ENCODE data around the gene ANKRD11.
"Not testable (repeated sequence)": the region's sequence is repeated elsewhere in the genome, so short reads cannot be mapped to it uniquely, and the experiment has no call there.

Gene ANKRD11

DNA sequence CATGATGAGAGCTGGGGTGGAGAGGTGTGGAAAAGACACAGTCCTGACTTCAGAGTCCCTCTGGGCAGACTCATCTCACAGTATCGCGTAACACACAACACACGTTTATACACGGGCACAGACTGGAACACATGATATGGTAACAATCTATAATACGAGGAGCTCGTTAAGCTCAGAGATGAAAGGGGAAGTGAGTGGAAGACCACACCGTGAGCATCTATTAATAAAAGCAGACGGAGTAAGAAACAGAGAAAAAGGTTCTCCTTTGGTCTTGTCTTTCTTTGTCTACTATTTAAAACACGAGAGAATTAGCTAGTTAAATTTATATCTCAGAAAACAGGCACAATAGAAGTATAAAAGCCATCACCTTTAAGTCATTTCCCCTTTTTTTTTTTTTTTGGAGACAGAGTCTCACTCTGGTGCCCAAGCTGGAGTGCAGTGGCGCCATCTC is 13.5 kb downstream of the ANKRD11 start:
- no peak for DNase-seq

DNA sequence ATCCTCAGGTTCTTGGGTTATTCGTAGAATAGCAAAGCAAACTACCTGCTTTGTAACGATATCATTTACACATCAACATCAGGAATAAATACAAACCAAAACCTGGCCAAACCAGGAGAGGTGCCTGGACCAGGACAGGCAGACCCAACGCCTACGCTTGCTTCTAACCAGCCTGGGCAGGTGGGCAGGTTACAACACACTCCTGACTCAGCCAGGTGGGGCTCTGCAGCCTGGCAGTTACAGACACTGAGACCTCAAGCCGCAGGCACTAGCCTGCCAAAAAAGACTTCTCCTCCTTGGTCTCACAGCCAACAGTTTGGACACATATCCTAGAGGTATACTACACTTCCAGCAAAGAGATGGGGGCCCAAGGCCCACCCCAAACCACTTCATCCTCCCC is 14.0 kb downstream of the ANKRD11 start:
- peak; percentile 27 for DNase-seq

DNA sequence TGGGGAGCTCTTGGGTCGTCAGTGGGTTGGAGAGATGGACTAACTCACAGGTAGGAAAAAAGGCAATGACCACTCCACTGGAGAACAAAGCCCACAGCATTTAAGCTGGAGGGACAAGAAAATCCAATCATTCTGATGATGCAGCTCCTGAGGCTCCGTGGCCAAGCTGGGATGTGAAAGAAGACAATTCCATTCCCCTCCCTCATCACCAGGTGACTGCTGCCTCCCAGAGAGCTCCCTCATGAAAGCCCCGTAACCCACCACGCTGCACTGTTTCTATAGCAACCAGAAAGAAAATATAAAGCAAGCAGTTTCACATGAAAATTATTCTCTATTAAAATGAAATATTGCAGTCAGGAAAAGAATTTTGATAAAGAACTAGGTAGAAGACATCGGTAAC is 15.2 kb downstream of the ANKRD11 start:
- no peak for DNase-seq

DNA sequence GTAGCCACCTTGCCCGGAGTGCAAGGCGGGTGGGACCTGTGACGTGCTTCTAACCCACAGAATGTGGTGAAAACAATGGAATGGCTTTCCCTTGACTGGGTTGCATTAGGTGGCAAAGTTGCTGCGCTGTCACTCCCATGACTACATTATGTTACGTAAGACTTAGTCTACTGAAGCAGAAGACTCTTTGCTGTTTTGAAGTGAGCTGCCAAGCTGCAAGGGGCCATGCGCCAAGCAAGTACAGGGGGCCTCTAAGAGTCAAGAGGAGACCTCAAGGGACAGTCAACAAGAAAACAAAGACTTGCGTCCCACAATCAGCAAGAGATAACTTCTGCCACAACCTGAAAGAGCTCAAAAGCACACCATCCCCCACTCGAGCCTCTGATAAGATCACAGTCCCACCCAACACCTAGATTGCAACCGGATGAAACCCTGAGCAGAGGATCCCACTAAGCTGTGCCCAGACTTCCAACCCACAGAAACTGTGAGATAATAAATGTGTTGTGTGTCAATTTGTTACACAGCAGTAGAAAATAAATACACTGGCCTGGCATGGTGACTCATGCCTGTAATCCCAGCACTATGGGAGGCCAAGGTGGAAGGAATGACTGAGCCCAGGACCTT is 16.5 kb downstream of the ANKRD11 start:
- DNase-seq = no peak

DNA sequence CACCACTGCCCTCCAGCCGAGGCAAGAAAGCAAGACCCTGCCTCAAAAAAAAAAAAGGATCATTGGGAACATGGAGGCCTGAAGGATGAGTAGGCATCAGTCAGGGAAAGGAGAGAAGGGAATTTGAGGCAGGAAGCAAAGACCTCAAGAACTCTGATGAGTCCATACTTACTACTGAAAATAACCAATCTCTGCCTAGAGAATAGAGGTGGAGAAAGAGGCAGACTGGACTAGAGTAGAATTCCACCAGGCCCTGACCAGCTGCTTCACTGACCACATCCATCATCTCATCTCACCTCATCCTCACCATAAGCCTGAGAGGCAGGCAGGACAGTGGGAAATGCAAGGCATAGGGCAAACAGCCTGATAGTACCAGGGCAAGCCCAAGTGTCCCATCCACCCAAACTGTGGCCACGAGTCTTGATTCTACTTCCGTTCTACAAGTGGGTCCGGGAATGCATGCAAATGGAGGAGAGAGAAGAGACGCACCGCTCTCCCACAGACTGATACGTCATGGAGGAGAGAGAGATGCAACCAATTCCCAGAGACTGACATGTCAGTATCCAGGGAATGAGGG is 17.1 kb downstream of the ANKRD11 start:
- DNase-seq = no peak

DNA sequence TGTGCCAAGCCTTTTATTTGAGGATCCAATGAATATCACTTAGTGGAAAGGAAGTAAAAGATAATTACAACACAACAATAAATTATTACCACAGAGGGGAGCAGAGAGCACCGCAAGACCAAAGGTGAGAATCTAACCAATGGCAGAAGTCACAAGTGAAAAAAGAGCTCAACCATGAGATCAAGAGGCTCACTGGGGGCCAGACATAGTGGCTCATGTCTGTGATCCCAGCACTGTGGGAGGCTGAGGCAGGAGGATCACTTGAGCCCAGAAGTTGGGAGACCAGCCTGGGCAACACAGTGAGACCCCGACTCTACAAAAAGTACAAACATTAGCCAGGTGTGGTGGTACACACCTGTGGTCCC is 17.7 kb downstream of the ANKRD11 start:
- DNase-seq = no peak

DNA sequence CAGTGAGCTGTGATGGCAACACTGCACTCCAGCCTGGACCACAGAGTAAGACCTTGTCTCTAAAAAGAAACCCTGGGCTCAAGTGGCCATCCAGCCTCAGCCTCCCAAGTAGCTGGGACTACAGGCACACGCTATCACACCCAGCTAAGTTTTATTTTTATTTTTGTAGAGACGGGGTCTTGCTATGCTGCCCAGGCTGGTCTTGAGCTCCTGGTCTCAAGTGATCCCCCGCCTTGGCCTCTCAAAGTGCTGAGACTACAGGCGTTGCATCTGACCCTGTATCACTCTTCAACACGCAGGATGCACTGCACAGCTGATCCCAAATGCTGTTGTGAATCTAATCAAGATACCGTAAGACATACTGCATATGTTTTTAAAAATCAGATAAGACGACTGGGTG is 23.0 kb downstream of the ANKRD11 start:
- no peak for DNase-seq

DNA sequence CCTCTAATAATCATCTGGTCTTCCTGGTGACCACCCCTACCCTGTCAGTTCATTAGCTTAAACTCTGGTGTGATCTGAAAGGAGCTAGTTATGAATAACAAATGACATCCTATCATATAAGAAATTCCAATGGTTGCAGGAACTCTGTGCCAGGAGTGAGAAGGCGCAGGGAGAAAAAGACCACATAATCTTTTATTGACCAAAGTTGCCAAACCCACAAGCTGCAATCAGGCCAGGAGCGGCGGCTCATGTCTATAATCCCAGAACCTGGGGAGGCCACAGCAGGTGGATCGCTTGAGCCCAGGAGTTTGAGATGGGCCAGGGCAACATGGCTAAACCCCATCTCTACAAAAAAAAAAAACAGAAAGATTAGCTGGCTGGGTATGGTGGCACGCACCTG is 23.4 kb downstream of the ANKRD11 start:
- no peak for DNase-seq

DNA sequence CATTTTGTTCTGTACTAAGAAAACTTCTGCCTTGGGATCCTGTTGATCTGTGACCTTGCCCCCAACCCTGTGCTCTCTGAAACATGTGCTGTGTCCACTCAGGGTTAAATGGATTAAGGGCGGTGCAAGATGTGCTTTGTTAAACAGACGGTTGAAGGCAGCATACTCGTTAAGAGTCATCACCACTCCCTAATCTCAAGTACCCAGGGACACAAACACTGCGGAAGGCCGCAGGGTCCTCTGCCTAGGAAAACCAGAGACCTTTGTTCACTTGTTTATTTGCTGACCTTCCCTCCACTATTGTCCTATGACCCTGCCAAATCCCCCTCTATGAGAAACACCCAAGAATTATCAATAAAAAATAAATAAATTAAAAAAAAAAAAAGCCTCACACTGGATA is 27.0 kb downstream of the ANKRD11 start:
- DNase-seq = not testable (repeated sequence)

DNA sequence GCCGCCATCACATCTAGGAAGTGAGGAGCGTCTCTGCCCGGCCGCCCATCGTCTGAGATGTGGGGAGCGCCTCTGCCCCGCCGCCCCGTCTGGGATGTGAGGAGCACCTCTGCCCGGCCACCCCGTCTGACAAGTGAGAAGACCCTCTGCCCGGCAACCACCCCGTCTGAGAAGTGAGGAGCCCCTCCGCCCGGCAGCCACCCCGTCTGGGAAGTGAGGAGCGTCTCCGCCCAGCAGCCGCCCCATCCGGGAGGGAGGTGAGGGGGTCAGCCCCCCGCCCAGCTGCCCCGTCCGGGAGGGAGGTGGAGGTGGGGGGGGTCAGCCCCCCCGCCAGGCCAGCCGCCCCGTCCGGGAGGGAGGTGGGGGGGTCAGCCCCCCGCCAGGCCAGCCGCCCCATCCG is 27.7 kb downstream of the ANKRD11 start:
- DNase-seq = not testable (repeated sequence)

DNA sequence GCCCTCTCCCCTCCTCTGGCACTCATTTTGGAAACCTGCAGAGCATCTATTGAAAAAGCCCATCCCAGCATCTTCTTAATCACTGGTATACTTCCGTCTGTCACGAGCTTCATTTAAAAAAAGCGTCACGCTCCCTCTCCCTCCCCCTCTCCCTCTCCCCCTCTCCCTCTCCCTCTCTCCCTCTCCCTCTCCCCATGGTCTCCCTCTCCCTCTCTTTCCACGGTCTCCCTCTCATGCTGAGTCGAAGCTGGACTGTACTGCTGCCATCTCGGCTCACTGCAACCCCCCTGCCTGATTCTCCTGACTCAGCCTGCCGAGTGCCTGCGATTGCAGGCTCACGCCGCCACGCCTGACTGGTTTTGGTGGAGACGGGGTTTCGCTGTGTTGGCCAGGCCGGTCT is 28.5 kb downstream of the ANKRD11 start:
- not testable (repeated sequence) for DNase-seq

DNA sequence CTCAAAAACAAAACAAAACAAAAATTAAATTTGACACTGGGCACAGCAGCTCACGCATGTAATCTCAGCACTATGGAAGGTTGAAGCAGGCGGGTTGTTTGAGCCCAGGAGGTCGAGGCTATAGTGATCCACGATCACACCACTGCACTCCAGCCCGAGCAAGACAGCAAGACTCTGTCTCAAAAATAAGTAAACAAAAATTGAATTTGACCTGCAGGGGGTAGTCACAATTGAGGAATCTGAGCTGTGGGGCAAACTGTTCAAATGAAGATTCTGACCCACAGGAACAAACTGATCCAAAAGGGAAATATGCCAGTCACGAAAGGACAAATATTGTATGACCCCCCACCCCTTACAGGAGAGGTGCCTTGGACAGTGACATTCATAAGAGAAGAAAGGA is 29.8 kb downstream of the ANKRD11 start:
- no peak for DNase-seq

DNA sequence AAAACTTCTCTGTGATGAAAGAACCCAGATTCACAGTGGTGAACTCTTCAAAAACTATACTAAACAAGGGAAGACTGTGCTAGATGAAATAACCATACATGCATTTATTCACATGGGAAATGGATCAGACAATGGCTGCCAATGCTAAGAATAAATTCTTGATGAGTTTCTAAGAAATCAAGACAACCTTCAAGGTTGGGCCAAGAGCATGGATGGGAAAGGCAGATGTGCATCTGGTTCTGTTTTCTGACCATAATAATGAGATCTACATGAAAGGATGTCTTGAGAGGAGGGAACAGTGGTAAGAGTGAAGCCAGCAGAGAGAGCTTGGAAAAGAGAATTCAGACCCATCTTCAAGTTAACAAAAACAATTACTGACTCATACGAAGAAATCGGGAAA is 31.4 kb downstream of the ANKRD11 start:
- no peak for DNase-seq

DNA sequence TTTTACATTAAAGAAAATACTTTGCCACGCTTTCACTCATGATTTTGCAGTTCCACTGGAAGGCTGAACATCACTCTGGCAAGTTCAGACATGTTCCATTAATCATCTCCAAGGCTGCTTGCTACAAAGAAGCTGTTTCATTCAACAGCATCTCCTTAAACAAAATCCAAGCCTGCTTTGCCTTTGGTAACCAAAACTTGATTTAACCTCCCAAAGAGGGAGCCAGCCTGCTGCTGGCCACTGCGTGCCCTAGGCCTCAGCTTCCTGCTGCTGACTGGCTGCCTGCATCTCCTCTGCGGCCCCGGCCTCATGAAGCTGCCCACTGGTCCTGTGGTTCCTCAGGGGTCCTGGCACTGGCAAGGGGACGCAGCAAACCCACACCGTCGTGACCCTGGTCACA is 31.8 kb downstream of the ANKRD11 start:
- no peak for DNase-seq

DNA sequence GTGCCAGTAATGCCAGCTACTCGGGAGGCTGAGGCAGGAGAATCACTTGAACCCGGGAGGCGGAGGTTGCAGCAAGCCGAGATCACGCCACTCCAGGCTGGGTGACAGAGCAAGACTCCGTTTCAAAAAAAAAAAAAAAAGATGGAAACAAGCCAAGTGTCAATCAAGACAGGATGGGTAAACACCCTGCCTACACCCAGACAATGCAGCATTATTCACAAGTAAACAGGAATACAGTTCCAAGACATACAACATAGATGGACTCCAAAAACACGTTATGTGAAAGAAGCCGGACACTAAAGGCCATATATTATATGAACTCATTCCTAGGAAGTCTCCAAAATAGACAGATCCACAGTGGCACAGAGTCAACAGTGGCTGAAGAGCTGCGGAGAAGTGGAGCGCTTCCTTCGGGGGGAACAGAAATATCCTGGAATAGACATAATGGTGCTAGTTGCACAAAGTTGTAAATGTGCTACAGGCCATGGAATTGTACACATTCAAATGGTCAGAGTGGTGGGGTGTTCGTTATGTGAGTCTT is 33.9 kb downstream of the ANKRD11 start:
- DNase-seq = no peak

DNA sequence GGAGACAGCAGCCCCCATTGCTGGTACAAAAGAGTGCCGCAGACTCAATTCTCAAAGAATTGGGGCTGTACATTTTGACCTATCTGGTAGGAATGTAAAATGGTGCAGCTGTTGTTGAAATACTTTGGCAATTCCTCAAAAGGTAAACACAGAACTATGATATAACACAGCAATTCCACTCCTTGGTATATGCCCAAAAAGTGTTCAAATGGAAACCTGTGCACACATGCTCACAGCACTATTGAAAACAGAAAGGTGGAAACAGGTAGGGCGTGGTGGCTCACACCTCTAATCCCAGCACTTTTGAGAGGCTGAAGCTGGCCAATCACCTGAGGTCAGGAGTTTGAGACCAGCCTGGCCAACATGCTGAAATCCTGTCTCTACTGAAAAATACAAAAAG is 34.7 kb downstream of the ANKRD11 start:
- no peak for DNase-seq

DNA sequence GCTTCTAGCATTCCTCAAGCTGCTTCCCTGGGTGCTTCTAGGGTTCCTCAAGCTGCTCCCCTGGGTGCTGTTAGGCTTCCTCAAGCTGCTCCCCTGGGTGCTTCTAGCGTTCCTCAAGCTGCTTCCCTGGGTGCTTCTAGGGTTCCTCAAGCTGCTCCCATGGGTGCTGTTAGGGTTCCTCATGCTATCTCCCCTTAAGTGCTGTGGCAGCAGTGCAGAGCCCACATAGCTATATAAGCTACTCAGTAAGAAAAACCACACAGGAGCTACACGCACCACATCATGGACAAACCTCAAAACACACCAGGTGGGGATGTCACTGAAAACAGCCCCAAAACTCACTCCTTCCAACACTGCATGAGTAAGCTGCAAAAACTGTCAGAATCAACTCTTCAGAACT is 35.2 kb downstream of the ANKRD11 start:
- no peak for DNase-seq

DNA sequence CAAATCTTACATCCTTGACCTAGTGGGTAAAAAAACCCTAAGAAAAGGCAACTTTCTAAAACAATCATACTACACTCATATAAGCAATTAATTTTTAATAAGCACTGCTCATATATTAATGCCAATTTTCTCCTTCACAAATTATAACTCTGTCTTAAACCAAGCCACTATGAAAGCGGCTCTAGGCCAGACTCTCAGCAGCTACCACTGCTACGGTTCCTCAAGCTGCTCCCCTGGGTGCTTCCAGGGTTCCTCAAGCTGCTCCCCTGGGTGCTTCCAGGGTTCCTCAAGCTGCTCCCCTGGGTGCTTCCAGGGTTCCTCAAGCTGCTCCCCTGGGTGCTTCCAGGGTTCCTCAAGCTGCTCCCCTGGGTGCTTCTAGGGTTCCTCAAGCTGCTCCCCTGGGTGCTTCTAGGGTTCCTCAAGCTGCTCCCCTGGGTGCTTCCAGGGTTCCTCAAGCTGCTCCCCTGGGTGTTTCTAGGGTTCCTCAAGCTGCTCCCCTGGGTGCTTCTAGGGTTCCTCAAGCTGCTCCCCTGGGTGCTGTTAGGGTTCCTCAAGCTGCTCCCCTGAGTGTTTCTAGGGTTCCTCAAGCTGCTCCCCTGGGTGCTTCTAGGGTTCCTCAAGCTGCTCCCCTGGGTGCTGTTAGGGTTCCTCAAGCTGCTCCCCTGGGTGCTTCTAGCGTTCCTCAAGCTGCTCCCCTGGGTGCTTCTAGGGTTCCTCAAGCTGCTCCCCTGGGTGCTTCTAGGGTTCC is 35.8 kb downstream of the ANKRD11 start:
- not testable (repeated sequence) for DNase-seq

DNA sequence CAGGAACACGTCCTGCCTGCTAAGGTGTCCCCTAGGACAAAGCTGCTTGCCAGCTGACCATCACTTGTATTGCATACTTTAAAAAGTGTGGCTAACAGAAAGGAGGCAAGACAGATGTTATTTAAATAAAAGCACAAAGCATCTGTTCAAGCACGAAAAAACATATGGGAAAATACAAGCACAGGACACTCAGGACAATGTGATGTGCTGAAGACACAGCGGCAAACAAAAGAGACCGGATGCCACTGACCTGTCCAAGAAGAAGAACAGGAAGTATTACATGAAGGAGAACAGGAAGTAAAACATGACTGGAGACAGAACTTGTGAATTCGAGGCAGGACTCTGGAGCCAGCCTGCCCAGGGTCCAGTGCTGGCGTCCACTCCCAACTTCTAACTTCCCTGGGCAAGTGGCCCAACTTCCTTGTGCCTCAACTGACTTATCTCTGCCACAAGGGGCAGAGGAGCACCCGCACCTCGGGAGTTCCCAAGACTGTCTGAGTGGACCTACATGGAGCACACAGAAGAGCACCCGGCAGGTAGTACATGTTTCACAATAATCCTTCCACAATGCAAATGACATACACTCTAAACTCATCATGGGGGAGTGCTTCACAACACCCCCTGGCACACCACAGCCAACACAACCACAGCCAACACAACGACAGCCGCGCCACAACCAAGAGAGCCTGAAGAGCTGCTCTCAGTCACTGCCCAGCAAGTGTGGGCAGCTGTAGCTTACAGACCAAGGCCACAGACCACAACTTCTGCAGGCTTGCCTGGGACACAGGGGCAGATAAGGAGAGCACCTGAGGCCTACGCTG is 36.6 kb downstream of the ANKRD11 start:
- DNase-seq = no peak

DNA sequence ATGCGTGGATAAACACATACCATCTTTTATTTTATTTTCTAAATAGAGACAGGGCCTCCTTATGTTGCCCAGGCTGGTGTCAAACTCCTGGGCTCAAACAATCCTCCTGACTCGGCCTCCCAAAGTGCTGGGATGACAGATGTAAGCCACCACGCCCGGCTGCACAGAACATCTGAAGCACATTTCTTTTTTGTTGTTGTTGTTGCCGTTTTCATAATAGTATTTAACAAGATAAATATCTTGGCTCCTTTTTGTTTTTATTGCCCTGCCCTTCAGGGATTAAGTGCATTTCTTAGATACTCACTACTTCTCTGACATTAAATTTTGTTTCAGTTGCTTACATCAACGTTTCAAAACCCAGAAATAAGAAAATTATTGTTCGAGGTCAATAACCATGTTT is 37.4 kb downstream of the ANKRD11 start:
- no peak for DNase-seq

DNA sequence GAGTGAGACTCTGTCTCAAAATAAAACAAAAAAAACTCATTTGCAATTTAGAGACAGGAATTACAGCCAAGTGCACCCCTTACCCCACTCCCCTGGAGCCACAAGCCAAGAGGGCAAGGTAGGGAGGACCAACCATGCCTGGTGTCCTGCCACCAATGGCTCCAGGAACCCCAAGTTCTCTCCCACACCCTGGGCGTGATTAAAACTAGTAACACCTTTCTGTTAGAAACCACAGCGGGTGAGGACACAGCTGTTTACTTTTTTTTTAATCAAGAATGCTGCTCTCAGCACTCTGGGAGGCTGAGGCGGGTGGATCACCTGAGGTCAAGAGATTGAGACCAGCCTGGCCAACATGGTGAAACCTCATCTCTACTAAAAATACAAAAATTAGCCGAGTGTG is 38.1 kb downstream of the ANKRD11 start:
- no peak for DNase-seq

DNA sequence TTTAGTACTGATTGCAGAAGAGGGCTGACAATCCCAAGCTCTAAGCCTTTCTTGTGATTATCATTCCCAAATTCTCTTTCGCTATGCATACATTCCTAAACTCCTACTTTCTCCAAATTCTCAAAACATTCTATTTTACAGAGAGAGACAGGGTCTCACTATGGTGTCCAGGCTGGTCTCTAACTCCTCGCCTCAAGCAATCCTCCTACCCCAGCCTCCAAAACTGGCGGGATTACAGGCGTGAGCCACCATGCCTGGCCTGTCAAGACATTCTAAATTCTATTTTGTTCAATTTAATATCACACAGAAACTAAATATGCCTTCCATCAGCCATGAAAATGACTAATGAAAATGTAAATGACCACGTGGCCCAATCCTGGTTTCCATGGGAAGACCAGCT is 39.8 kb downstream of the ANKRD11 start:
- no peak for DNase-seq

DNA sequence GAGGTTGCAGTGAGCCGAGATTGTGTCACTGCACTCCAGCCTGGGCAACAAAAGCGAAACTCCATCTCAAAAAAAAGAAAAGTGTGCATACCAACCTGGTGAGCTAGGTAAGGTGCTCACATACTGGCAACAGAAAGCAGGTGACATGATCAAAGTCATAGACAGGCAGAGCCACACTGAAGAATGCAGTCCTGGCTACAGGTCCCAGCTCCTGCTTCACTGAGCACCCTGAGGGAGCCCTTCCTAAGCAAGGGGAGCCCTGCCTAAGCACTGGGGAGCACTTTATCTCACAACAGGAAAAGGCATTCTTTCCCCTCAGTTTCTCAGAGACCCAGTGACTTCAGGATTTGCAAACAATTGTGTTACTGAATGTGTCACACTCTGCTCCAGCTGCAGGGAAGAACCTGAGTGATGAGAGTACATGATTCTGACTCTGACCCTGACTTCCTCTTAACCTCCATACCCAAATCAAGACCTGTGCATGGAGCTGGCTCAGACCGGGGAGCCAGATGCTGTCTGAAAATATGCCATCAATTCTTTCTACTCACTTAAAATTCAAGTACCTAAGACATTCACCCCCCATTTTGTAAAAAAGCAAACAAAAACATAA is 40.5 kb downstream of the ANKRD11 start:
- no peak for DNase-seq
